ENCODE measurements around the gene SRP14. TPM values are rescaled to one million over a fixed set of nuclear protein-coding genes. Genes with fewer than 3 reads are reported as not detected.

SRP14 gene
- total RNA-seq, 2 experiments from 2014 or later = 130 to 188 TPM

GRCh38 chr15:40070166-40070557 is 31.2 kb upstream of the SRP14 start:
- Histone ChIP-seq H3K4me3 (ENCODE audit: low read depth, low read length, poor library complexity, severe bottlenecking) (no peak overlapping the region), H3K79me2 (ENCODE audit: insufficient read depth, low read depth, low read length) (no peaks in the 10 kb centered on the region), H3K4me2 (ENCODE audit: low read length) (no peak overlapping the region; the same call in 1 of the 2 replicates), H3K4me1 (ENCODE audit: insufficient read depth, low read length, poor library complexity, severe bottlenecking) (peaks cover 33% of the 10 kb centered on the region), H2AFZ (ENCODE audit: low read length) (peak overlapping the region; percentile 90), H3K27ac (ENCODE audit: low read depth, low read length, poor library complexity, severe bottlenecking) (no peak overlapping the region), H4K20me1 (ENCODE audit: insufficient read depth, low read length) (no peaks in the 10 kb centered on the region), H3K9me2 (ENCODE audit: insufficient read depth, low read length) (no peaks in the 10 kb centered on the region), H3K9me3 (ENCODE audit: low read length) (no peaks in the 10 kb centered on the region), H3K36me3 (ENCODE audit: insufficient read depth, low read length) (no peaks in the 10 kb centered on the region)
- POLR2A ChIA-PET = interaction anchor here (0.6 to 1.8 kb wide), 6 partner anchors 26 to 355 kb away, joined by 3 to 10 read pairs (median 4); partner anchors contain the start of gene BMF
- no TSS peak for BruUV-seq (replicated peaks)
- CTCF ChIA-PET (ENCODE audit: unreplicated experiment) = interaction anchor here (0.6 kb wide), 3 partner anchors 22 to 71 kb away, joined by 3 read pairs; no protein-coding TSS in a partner anchor
- no peak for DNase-seq (ENCODE audit: low spot score)
- TF ChIP-seq CTCF (conservative IDR thresholded peaks at IDR 0.05; ENCODE audit: low read length) (no peak), EZH2phosphoT487 (IDR thresholded peaks at IDR 0.05; ENCODE audit: borderline replicate concordance, low read depth, low read length) (no peak)
- intact Hi-C loops (cut with micrococcal nuclease; ENCODE audit: unreplicated experiment) = no loop called here

- H3K36me3 ChIP-seq (ENCODE audit: insufficient read depth, low read length) = no peaks in the 10 kb centered on the region
- CTCF ChIA-PET (ENCODE audit: unreplicated experiment) = interaction anchor here (0.6 kb wide), 3 partner anchors 22 to 72 kb away, joined by 3 read pairs; no protein-coding TSS in a partner anchor
- H3K9me3 ChIP-seq (ENCODE audit: low read length) = no peaks in the 10 kb centered on the region
- POLR2A ChIA-PET = interaction anchor here (0.6 to 1.8 kb wide), 6 partner anchors 27 to 356 kb away, joined by 3 to 10 read pairs (median 4); partner anchors contain the start of gene BMF
- no peak overlapping the region for H3K27ac ChIP-seq (ENCODE audit: low read depth, low read length, poor library complexity, severe bottlenecking)
- peak overlapping the region; percentile 38 for H3K4me3 ChIP-seq (ENCODE audit: low read depth, low read length, poor library complexity, severe bottlenecking)
- H3K9me2 ChIP-seq (ENCODE audit: insufficient read depth, low read length) = no peaks in the 10 kb centered on the region
- intact Hi-C loops (cut with micrococcal nuclease; ENCODE audit: unreplicated experiment) = no loop called here
- no peaks in the 10 kb centered on the region for H3K79me2 ChIP-seq (ENCODE audit: insufficient read depth, low read depth, low read length)
- no peak for TF ChIP-seq CTCF (conservative IDR thresholded peaks at IDR 0.05; ENCODE audit: low read length)
- no peak for TF ChIP-seq EZH2phosphoT487 (IDR thresholded peaks at IDR 0.05; ENCODE audit: borderline replicate concordance, low read depth, low read length)
- DNase-seq (ENCODE audit: low spot score) = peak; percentile 73
- peak overlapping the region; percentile 67 for H3K4me2 ChIP-seq (ENCODE audit: low read length)
- peak overlapping the region; percentile 90 for H2AFZ ChIP-seq (ENCODE audit: low read length)
- peaks cover 39% of the 10 kb centered on the region for H3K4me1 ChIP-seq (ENCODE audit: insufficient read depth, low read length, poor library complexity, severe bottlenecking)
- no TSS peak for BruUV-seq (replicated peaks)
- H4K20me1 ChIP-seq (ENCODE audit: insufficient read depth, low read length) = no peaks in the 10 kb centered on the region
Observed at GRCh38 chr15:40069178-40070165, 30.5 kb upstream of the SRP14 start.
